NOMO-1 treated with DMSO at 0.1 percent for 48 hours (cell line): ENCODE results near the gene KIF3B.
A peak's percentile ranks its signal among the peaks of the same experiment; 100 is the strongest.

Experiments
- DNase-seq: peaks from one replicate; lab custom pipeline; 2025; ENCODE audit not compliant: unreplicated experiment; lab: John Stamatoyannopoulos, UW

KIF3B gene

DNA sequence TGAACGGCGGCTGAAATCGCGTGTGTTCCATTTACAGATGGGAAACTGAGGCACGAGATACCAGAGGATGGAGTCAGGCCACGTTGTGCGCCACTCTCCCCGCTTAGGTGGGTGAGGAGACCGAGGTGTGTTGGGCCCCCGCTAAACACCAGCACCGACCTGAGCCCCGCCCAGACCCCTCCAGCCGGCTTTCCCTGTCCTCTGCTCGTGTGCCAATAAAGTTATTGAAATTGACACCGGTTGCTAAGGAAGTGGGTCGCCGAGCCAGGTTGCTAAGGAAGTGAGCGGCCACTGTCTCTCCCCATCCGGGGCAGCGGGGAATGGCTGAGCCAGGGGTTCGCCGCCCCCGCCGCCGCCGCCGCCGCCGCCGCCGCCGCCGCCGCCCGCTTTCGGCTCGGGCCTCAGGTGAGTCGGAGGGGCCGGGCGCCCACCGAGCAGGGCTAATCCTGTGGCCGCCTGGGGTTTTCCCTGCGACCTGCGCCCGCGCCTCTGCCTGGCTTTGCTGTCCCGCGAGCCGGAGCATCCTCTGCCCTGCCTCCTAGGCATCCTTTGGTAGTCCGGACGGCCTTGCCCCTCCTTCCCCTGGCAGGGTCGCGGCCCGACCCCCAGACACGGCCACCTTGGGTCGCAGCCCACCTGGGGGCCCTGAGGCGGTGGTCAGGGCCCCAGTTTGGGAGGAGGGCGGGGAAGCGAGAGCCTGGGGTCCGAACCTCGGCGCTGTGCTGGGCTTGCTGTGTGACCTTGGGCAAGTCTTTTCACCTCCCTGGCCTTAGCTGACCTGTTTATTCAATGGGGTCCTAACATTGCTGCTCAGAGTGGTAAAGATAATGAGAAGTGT, at the start of gene KIF3B:
TSS of gene KIF3B (plus strand) at position 291 of the 838 bp plus-strand sequence. CDS start 32,127 bp downstream, outside the sequence.
- peak; percentile 83 for DNase-seq

DNA sequence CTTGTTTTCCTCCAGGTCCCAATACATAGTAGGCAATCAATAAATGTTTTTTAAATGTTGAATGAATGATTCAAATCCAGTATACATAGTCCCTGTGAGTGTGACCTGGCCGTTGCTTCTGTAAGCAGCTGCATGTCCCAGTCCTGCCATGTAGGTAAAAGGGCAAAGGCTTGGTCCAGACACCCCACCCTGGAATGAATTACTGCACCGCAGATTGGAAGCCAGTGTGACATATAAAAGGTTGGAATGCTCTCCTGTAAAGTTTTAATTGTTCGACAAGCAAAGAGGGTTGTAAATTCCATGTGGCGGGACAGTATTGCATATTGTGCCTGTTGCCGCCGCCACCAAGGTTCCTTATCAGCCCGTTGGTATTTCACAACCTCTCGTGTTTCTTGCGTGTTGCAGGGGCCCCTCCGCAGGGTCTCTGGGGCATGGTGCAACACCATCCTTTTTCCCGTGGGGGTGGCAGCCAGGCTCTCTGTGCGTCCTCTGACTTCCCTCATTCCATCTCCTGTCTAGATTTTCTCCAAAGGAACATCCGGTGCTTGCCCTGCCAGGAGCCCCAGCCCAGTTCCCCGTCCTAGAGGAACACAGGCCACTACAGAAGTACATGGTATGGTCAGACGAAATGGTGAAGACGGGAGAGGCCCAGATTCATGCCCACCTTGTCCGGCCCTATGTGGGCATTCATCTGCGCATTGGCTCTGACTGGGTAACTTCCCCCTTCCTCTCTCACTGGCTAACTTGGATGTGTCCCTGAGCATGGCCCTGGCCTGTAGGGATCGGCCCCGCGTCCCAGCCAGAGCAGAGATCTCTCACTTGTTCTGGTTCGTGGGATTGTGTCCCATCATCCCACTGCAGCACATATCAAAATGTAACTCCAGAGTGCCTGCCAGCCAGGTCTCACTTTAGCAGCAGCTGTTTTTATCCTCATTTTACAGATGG, 49.4 kb upstream of the KIF3B start:
- DNase-seq: peak; percentile 84

DNA sequence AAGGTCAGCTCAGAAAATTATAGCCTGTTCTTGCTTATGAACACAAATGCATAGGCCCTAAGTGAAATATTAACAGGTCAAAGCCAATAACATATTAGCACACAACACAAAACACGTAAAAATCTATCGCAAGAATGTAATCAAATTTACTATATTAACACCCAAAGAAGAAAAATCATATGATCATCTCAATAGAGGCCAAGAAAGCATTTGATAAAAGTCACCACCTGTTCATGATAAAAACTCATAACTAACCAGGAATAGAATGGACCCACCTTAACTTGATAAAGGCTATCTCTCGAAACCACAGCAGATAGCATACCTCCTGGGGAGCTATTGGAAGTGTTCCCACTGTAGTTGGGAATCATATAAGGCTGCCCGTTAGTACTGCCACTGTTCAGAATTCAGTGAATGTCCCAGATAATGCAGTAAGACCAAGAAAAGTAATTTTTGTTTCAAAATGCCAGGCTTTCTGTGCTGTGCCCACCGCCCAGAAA, 48.2 kb upstream of the KIF3B start:
- DNase-seq: no peak

DNA sequence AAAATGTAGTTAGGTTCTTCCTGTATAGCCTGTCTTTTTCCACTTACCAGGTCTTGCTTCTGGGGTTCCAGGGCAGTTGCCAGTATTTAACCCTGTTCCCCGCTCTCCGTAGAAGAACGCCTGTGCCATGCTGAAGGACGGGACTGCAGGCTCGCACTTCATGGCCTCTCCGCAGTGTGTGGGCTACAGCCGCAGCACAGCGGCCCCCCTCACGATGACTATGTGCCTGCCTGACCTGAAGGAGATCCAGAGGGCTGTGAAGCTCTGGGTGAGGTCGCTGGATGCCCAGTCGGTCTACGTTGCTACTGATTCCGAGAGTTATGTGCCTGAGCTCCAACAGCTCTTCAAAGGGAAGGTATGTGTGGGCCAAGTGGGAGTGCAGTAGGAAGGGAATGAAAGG, 46.7 kb upstream of the KIF3B start:
- DNase-seq: no peak

DNA sequence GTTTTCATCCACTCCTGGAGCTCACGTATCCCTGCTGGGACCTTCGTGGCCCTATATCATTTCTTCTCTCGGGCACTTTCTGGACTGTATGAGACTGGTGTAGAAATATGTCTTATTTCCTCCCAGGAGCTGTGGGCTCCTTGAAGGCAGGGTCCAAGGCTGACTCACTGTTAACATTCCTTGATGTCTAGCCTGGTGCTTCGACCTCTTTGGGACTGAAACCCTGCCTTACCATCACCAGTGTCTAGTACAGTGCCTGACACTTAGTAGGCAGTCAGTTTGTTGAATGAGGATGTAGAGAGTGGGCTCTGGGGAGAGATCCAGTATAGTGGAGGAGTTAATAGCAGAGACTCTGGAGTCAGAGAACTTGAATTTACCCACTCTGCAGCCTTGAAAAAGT, 46.2 kb upstream of the KIF3B start:
- no peak for DNase-seq

DNA sequence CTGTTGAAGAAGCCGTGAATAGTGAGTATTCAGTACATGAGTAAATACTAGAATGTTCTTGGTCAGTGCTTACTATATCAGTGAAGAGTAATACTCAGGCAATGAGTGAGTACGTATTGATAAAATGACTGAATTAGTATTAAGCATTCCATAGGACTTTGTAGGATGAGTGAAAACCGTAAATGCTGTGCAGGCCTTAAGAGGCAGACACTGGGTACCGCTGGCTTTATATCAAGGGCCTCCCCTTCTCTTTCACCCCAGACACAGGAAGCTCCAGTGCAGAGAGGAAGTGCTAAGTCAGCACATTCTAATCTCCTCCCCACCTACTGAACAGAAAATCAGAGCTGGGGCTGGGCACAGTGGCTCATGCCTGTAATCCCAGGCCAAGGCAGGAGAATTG, 45.6 kb upstream of the KIF3B start:
- DNase-seq: peak; percentile 23

DNA sequence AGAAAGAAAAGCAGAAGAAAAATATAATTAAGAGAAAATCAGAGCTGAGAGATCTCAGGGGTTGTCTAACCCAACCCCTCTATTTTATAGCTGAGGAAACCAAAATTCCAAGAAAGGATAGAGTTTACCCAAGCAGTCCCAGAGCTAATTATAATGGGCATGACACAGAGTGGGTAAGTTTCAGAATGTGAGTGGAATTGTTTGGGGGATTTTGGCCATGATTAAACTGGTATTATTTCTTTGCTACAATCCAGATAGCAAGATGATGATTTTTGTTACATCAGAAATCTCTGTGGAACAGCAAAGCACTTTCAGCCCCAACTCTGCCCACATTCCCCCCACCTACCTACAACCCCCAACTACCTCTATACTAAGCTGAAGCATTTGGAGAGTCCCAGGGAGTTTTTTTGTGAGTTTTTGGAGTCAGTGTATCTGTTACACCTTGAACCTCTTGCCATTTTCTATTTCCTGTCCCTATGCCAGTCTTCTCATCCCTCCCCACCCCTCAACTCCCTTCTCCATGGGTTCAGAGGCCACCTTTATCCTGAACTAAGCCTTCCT, 45.0 kb upstream of the KIF3B start:
- no peak for DNase-seq

DNA sequence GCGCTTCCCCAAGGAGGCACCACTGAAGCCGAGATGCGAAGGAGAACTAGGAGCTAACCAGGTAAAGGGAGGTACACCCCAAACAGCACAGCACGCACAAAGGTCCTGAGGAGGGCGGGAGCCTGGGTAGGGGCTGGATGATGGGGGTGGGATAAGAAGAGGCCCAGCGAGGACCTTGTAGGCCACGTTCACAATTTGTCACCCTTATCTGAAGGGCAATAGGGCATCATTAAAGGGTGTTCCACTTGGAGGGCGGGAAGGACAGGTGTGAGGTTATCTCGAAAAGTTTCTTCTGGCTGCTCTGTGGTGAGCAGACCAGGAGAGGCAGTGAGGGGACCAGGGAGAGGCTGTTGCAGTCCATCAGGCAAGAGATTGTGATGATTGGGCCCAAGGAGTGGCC, 44.2 kb upstream of the KIF3B start:
- no peak for DNase-seq

DNA sequence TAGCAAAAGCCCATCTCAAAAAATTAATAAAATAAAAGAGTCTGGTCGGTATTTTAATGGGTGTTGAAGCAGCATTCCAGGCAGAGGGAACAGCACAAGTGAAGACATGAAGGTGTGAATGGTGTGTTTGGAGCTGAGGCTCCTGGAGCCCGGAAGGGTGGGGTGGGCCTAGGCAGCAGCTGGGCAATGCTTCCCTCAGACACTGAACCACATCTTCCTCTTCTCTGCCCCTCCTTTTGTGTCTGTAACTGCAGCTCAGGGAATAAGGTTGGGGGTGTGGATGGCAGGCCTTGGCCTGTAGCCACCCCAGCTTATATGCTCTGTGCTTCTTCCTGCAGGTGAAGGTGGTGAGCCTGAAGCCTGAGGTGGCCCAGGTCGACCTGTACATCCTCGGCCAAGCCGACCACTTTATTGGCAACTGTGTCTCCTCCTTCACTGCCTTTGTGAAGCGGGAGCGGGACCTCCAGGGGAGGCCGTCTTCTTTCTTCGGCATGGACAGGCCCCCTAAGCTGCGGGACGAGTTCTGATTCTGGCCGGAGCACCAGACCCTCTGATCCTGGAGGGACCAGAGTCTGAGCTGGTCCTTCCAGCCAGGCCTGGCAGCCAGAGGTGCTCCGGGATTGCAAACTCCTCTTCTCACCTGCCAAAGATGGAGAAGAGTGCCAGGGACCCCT, 43.2 kb upstream of the KIF3B start:
- DNase-seq: peak; percentile 71

DNA sequence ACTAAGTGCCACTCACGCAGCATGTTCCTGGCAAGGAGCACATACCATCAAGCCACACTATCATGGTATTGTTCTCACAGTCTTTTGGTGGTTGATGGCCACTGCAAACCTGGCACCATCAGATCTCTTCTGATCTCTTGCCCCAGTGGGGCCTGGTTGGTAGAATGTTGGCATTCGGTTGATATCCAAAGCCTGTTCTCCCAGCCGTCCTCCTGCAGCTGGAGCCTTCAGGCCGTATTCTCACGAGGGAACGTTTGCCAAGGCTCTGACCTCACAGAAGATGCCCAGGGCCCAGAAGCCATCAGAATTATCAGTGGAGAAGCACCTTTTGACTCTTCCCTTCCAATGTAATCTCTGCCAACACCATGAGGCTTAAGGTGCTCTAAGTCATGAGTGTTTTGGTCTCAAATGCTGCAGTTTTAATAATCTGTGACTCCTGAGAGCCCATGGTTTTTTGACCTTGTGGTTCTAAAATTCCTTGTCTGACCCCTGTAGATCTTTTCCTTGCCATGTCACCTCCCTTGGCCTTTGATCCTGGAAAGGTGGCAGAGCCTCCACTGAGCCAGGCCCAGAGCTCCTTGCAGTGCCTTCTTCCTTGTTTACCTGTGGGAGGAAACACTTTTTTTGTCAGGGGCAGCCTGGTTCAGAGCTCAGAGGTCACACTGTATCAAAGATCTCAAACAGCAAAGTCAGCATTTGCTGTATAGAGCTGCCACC, 42.0 kb upstream of the KIF3B start:
- DNase-seq: no peak

DNA sequence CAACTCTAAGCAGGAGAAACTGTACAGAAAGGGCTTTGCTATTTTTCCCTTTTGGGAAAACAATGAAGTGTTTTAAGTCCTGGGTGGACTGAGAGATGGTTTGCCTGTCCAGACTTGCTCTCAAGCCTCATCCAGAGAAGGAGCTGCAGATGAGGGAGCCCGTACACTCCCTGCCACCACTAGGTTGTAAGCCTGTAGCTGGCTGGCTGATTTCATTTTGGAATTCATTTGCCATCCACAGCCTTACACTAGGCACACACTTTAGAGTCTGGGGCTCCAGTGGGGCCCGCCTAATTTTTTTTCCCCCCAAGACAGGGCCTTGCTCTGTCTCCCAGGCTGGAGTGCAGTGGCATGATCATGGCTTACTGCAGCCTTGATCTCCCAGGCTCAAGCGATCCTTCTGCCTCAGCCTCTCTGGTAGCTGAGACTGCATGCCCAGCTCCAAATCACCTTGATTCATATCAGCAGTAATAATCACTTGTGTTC, 41.4 kb upstream of the KIF3B start:
- no peak for DNase-seq

DNA sequence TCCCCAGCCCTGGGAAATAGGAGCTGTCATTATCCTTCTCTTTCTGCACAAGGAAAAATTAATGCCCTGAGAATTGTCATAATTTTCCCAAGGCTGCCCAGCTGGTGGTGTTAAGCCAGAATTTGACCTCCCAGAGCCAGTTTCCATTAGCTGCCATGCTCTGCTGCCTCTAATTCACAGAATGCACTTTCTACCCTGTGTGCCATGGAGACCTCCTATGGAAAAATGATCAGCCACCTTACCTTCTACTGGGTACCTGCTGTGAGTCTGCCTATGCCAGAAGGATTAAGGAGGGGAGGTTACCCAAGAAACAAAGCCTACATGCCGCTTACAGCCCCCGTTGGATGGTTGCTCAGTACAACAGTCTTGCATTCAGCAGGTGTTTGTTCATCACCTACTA, 40.6 kb upstream of the KIF3B start:
- DNase-seq: no peak

DNA sequence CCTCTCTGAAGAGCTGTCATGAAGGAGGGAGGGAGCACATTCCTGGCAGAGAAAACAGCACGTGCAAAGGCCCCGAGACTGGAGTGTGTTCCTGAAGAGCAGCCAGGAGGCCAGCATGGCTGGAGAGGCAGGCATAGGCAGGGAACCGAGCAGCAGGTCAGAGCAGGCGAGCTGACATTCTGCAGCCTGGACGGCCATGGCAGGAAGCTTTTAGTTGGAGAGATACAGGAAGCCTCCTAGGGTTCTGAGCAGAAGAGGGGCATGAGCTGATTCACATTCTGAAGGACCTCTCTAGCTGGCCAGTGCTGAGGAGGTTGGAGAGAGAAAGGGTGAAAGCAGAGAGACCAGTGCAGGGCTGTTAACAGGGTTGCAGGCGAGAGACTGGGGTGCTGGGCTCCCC, 40.0 kb upstream of the KIF3B start:
- no peak for DNase-seq

DNA sequence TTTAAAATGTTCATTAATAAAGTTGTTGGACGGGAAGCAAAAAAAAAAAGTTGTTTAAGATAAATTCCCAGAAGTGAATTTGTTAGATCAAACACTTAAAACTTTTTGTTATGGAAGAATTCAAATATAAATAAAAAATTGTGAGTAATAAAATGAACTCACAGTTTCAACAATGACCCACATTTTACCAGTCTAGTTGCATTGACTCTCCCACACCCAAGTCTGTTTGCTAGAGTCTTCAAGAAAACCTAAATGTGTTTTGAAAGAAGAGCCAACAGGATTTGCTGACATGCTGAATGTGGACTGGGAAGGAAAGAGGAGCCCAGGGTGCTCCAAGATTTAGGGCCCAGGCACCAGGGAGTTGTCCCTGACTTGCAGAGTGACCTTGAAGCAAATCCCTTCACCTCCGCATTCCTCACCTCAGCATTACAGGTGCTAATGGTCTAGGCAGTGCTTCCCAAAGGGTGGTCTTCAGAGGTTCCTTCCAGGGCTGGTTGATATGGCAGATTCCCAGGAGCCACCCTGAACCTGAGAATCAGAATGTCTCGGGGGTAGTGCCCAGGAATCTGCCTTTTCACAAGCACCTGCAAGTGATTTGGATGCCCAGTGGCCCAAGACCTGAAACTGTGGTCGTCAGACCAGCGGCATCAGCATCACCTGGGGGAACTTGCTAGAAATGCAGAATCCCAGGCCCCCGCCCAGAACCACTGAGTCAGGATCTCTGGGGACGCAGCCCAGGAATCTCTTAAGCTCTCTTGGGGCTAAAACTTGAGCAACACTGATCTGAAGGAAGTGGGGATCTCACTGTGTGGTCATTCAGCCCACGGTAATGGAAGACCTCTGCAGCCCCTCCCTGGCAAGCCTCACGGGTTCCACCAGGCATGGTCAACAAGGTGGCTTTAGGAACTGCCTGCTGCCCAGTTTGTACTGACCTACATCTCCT, 38.7 kb upstream of the KIF3B start:
- no peak for DNase-seq

DNA sequence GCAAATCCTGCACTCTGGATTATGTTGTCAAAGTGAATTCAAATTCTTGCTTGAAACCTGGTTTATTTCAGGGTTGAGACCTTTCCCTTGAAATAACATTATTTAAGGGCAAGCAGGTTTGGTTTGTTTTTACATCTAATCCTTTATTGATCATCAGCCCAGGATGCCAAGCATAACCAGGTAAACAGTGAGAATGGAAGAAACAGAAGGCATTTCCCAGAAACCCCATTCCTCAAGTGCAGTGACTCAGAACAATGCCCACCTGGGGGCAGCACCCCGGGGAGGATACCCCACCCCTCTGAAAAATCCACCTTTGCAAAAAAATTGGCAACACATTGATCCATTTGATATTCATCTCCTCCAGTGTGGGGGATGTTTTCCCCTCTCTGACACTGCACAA, 37.2 kb upstream of the KIF3B start:
- no peak for DNase-seq

DNA sequence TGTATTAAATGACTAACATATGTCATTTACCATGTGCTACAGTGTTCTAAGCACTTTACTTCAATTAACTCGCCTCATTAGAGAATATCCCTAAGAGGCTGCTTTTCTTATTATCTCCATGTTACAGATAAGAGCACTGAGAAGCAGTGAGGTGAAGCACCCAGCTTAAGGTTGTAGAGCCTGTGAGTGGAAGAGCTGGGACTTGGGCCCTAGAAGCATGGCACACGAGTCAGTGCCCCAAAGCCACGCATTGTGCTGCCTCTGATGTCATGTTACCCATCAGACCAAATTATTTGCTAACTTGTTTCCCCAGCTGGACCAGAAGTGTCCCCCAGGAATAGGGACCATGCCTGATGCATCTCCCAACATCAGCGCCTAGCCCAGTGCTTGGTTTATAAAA, 35.6 kb upstream of the KIF3B start:
- DNase-seq: no peak

DNA sequence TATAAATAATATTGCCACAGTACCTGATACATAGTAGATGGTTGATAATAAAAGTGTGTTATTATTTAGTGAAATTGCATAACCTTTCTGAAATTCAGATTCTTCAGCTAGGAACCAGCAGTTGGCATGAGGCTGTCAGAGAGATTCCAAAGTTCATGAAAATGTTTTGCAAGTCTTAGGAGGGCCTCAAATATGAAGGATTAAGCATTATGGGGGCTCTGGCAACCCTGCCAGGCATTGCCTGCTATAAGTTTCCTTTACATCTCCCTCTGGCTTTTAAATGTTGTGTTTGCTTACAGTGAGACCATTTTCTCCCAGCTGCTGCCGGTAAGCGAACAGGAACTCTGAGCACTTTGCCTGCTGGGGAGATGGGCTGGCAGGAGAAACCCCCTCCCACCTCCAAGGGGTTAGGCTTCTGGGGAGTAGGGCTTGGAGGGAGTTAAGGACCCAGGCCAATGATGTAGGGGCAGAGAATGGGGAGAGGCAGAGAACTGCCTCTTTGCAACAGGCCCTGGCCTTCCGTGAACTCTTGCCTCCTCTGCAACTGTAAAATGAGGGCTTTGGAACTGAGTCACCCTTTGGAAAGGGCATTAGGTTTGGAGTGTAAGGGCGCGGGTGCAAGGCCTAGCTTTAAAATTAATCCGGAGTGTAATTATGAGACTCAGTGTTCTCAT, 33.2 kb upstream of the KIF3B start:
- no peak for DNase-seq

DNA sequence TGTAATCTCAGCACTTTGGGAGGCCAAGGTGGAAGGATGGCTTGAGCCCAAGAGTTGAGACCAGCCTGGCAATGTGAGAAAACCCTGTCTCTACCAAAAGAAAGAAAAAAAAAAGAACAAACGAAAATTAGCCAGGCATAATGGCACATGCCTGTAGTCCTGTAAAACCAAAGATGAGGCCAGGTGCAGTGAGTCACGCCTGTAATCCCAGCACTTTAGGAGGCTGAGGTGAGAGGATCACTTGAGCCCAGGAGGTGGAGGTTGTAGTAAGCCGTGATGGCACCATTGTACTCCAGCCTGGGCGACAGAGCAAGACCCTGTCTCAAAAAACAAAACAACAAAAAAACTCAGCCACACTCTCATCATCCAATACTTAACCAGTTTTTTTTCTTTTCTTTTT, 32.5 kb upstream of the KIF3B start:
- DNase-seq: no peak
